ENCODE data around the gene FNBP1L. TPM values are rescaled to one million over a fixed set of nuclear protein-coding genes. Genes with fewer than 3 reads are reported as not detected.

The FNBP1L gene
- polyA plus RNA-seq, 1 of the 3 experiments (the other 2 are of a cell fraction) = 16.5 TPM

GRCh38 chr1:93522721-93523120 lies 74.8 kb downstream of the FNBP1L start (continued):
- TF ChIP-seq USF1 (IDR thresholded peaks at IDR 0.05; ENCODE audit: borderline replicate concordance, low read depth) (no peak), ZBTB33 (IDR thresholded peaks at IDR 0.05; ENCODE audit: borderline replicate concordance, low read depth) (no peak), ELF1 (IDR thresholded peaks at IDR 0.05) (no peak), RFX5 (IDR thresholded peaks at IDR 0.05; ENCODE audit: low read length) (no peak), USF2 (IDR thresholded peaks at IDR 0.05; ENCODE audit: borderline replicate concordance, low read depth, low read length) (no peak), FOSL2 (IDR thresholded peaks at IDR 0.05; ENCODE audit: borderline replicate concordance, low read depth) (no peak), PBX3 (IDR thresholded peaks at IDR 0.05) (no peak)

GRCh38 chr1:93525431-93525830 lies 77.5 kb downstream of the FNBP1L start:
- Histone ChIP-seq H3K36me3 (replicated peaks in 1 of 2; ENCODE audit: control insufficient read depth in 1 of 2, insufficient read depth in 2 of 2, low read length in 1 of 2) (peaks cover 49 to 80% of the 10 kb centered on the region in 2 experiments), H3K27me3 (ENCODE audit: insufficient read depth) (no peaks in the 10 kb centered on the region), H3K4me3 (ENCODE audit: low read depth in 2 of 2, low read length in 1 of 2) (no peak overlapping the region), H3K4me1 (ENCODE audit: control insufficient read depth in 1 of 2, insufficient read depth in 2 of 2, low read depth in 1 of 2, low read length in 1 of 2) (peaks cover 0 to 3% of the 10 kb centered on the region in 2 experiments; a peak in 2 of 4 replicates), H3K9me2 (0 out of 2 replicates have a peak, but pooled peaks cover 3% of the 10 kb centered on the region), H3K4me2 (no peak overlapping the region), H3K79me2 (ENCODE audit: insufficient read depth) (peaks cover 30% of the 10 kb centered on the region), H3K9me3 (no peaks in the 10 kb centered on the region), H2AFZ (ENCODE audit: low read depth) (no peak overlapping the region), H4K20me1 (ENCODE audit: insufficient read depth) (no peaks in the 10 kb centered on the region; the same call in 1 of the 2 replicates), H3K27ac (ENCODE audit: low read depth in 2 of 2, low read length in 1 of 2) (no peak overlapping the region), H3F3A (replicated peaks; ENCODE audit: insufficient read depth) (peaks cover 5% of the 10 kb centered on the region), H3K9ac (no peak overlapping the region)
- WGBS (ENCODE audit: low lambda C conversion rate) = 98% methylated on average over 1 of the region's 1 CpG
- POLR2A ChIA-PET = no interaction called here
- CTCF ChIA-PET = no interaction called here
- no peak for DNase-seq
- no peak for TF ChIP-seq REST (IDR thresholded peaks at IDR 0.05; ENCODE audit: low read depth, low read length)
- TF ChIP-seq EP300 (IDR thresholded peaks at IDR 0.05; ENCODE audit: borderline replicate concordance in 1 of 2, low read depth in 1 of 2, low read length in 1 of 2) = no peak
- no peak for TF ChIP-seq TAF1 (IDR thresholded peaks at IDR 0.05; ENCODE audit: borderline replicate concordance, low read depth, low read length)
- no peak for TF ChIP-seq NFIC (IDR thresholded peaks at IDR 0.05; ENCODE audit: borderline replicate concordance)
- no peak for TF ChIP-seq YY1 (IDR thresholded peaks at IDR 0.05; ENCODE audit: low read depth)
- TF ChIP-seq CTCF (IDR thresholded peaks at IDR 0.05) = no peak
- TF ChIP-seq MXI1 (IDR thresholded peaks at IDR 0.05; ENCODE audit: low read depth, low read length) = no peak
- no peak for TF ChIP-seq ZBTB33 (IDR thresholded peaks at IDR 0.05; ENCODE audit: borderline replicate concordance, low read depth)
- no peak for TF ChIP-seq FOSL2 (IDR thresholded peaks at IDR 0.05; ENCODE audit: borderline replicate concordance, low read depth)
- TF ChIP-seq EZH2phosphoT487 (IDR thresholded peaks at IDR 0.05; ENCODE audit: borderline replicate concordance, low read depth) = no peak
- TF ChIP-seq CHD2 (IDR thresholded peaks at IDR 0.05; ENCODE audit: low read length, partially characterized antibody) = no peak
- TF ChIP-seq USF1 (IDR thresholded peaks at IDR 0.05; ENCODE audit: borderline replicate concordance, low read depth) = no peak

All from SK-N-SH (cell line).